OCI-LY1 (cell line): ENCODE results near the gene FAM222B.

ENCODE experiments used
- EZH2 ChIP-seq: fragments of 200-600 bp; sonication (generic), shearing (Covaris generic); IDR thresholded peaks from 2 replicates; pipeline ENCODE4 v1.8.0; 2017; ENCODE audit warnings: borderline replicate concordance, mixed run types, mild to moderate bottlenecking, antibody characterized with exemption, low read length, moderate library complexity, mixed read lengths
- TF ChIP-seq, protein P1 (sequence below): fragments of 200-600 bp; sonication (generic), shearing (Covaris generic); IDR thresholded peaks from 2 replicates; pipeline ENCODE4 v1.5.1; 2017; ENCODE audit warnings: mild to moderate bottlenecking, antibody characterized with exemption, low read length, moderate library complexity, mixed read lengths

DNA sequence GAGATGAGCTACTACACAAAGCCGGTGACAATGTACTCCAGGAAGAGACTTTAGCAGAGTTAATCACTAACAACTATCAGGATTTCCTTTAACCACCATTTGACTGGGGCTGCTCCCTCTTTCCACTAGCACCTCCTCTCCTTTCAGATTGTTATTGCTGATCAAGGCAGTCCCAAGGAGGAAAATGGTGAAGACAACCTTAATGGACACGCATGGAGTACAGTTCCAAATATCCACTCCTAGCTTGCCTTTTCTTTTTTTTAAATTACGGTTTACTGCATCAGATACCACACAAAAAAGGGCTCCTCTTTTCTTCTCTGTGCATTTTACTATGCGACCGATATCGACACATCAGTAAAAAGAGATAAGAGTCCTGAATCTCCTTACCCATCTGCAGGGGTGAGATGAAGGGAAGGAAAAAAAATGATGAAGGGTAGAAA, 30.9 kb downstream of the FAM222B start:
- TF ChIP-seq, protein P1, sequence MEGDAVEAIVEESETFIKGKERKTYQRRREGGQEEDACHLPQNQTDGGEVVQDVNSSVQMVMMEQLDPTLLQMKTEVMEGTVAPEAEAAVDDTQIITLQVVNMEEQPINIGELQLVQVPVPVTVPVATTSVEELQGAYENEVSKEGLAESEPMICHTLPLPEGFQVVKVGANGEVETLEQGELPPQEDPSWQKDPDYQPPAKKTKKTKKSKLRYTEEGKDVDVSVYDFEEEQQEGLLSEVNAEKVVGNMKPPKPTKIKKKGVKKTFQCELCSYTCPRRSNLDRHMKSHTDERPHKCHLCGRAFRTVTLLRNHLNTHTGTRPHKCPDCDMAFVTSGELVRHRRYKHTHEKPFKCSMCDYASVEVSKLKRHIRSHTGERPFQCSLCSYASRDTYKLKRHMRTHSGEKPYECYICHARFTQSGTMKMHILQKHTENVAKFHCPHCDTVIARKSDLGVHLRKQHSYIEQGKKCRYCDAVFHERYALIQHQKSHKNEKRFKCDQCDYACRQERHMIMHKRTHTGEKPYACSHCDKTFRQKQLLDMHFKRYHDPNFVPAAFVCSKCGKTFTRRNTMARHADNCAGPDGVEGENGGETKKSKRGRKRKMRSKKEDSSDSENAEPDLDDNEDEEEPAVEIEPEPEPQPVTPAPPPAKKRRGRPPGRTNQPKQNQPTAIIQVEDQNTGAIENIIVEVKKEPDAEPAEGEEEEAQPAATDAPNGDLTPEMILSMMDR = no peak
- TF ChIP-seq EZH2 = no peak
